ENCODE measurements around the gene CD93.

The CD93 gene

DNA sequence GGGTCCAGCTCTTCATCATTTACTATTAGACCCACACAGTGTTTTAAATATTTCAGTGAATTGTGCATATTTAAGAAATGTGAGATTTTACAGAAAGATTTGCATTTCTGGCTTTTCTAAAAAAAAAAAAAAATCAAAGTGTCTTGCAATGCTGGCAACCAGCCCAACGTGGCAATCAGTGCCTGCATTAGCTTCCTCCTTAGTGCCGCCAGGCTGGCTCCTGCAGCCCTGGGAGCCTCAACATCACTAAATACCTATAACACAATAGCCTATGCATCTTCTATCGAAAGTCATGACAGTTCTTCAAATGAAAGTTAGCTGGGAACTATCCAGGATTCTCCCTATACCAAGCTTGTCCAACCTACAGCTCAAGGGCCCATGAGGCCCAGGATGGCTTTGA is 9.4 kb upstream of the CD93 start:
- no peak for TF ChIP-seq POLR2AphosphoS5 (IDR thresholded peaks at IDR 0.05; ENCODE audit: low read depth, low read length)
- TF ChIP-seq, protein P1, sequence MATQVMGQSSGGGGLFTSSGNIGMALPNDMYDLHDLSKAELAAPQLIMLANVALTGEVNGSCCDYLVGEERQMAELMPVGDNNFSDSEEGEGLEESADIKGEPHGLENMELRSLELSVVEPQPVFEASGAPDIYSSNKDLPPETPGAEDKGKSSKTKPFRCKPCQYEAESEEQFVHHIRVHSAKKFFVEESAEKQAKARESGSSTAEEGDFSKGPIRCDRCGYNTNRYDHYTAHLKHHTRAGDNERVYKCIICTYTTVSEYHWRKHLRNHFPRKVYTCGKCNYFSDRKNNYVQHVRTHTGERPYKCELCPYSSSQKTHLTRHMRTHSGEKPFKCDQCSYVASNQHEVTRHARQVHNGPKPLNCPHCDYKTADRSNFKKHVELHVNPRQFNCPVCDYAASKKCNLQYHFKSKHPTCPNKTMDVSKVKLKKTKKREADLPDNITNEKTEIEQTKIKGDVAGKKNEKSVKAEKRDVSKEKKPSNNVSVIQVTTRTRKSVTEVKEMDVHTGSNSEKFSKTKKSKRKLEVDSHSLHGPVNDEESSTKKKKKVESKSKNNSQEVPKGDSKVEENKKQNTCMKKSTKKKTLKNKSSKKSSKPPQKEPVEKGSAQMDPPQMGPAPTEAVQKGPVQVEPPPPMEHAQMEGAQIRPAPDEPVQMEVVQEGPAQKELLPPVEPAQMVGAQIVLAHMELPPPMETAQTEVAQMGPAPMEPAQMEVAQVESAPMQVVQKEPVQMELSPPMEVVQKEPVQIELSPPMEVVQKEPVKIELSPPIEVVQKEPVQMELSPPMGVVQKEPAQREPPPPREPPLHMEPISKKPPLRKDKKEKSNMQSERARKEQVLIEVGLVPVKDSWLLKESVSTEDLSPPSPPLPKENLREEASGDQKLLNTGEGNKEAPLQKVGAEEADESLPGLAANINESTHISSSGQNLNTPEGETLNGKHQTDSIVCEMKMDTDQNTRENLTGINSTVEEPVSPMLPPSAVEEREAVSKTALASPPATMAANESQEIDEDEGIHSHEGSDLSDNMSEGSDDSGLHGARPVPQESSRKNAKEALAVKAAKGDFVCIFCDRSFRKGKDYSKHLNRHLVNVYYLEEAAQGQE (IDR thresholded peaks at IDR 0.05; ENCODE audit: insufficient read depth in 1 of 2, low read depth in 2 of 2, low read length in 2 of 2) = no peak
- no peak for TF ChIP-seq SIN3A (IDR thresholded peaks at IDR 0.05; ENCODE audit: borderline replicate concordance, insufficient read depth, low read length)
- no peak for TF ChIP-seq FOXP2 (optimal IDR thresholded peaks at IDR 0.05; ENCODE audit: borderline replicate concordance, extremely low read depth, extremely low read length, insufficient read depth)
- no peak for TF ChIP-seq TAF1 (IDR thresholded peaks at IDR 0.05; ENCODE audit: borderline replicate concordance, insufficient read depth, low read length)

DNA sequence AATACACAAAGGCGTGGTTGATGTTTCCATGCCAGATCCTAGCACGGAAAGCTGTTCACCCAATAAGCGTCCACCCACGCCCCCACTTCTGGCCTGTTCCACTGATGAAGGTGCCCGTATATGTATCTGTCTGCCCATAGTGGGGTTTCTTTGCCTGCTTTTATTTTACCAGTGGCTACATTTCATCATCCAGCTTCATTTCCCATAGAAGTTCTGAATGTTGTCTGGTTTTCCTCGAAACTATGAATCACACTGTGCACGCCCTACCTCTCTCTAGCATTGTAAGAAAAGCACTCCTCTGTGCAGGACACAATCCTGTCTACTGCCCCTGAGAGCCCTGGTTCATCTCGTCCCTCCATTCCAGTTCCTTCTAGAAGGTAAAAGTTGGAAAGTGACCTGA is 8.8 kb upstream of the CD93 start:
- TF ChIP-seq SIN3A (IDR thresholded peaks at IDR 0.05; ENCODE audit: borderline replicate concordance, insufficient read depth, low read length) = no peak
- no peak for TF ChIP-seq FOXP2 (optimal IDR thresholded peaks at IDR 0.05; ENCODE audit: borderline replicate concordance, extremely low read depth, extremely low read length, insufficient read depth)
- no peak for TF ChIP-seq POLR2AphosphoS5 (IDR thresholded peaks at IDR 0.05; ENCODE audit: low read depth, low read length)
- TF ChIP-seq, protein P1 (IDR thresholded peaks at IDR 0.05; ENCODE audit: insufficient read depth in 1 of 2, low read depth in 2 of 2, low read length in 2 of 2) = no peak
- no peak for TF ChIP-seq TAF1 (IDR thresholded peaks at IDR 0.05; ENCODE audit: borderline replicate concordance, insufficient read depth, low read length)

DNA sequence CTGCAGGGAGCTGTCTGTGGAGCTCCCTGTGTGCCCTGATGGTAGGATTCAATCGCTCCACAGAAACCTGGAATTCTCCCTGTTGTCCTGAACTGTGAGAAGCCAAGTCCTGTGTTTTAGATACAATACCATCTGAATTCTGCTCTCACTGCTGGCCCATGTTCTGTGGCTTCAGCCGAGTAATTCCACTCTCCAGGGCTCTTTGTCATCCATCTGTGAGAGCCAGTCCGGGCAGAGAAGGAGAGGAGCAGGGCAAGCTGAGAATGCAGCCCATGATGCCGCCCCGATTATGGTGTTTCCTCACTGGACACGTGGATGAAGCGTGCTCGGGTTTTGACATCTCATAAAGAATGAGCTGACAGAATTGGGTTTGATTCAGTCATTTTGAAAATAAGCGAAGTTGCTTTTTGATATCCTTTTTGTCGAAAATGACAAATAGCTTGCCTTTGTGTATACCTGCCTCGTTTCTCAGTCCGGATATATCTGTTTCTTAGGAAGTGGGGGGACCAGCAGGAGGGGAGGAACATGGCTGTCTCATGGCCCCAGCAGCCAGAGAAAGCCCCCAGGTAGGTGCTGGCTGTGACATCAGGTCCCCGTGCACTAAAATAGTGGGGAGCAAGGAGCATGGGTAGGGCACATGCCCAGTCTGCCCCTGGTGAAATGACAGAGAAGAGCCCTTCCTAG is 8.2 kb upstream of the CD93 start:
- TF ChIP-seq TAF1 (IDR thresholded peaks at IDR 0.05; ENCODE audit: borderline replicate concordance, insufficient read depth, low read length) (no peak), SIN3A (IDR thresholded peaks at IDR 0.05; ENCODE audit: borderline replicate concordance, insufficient read depth, low read length) (no peak), POLR2AphosphoS5 (IDR thresholded peaks at IDR 0.05; ENCODE audit: low read depth, low read length) (no peak), FOXP2 (optimal IDR thresholded peaks at IDR 0.05; ENCODE audit: borderline replicate concordance, extremely low read depth, extremely low read length, insufficient read depth) (no peak)
- TF ChIP-seq, protein P1 (IDR thresholded peaks at IDR 0.05; ENCODE audit: insufficient read depth in 1 of 2, low read depth in 2 of 2, low read length in 2 of 2) = no peak

DNA sequence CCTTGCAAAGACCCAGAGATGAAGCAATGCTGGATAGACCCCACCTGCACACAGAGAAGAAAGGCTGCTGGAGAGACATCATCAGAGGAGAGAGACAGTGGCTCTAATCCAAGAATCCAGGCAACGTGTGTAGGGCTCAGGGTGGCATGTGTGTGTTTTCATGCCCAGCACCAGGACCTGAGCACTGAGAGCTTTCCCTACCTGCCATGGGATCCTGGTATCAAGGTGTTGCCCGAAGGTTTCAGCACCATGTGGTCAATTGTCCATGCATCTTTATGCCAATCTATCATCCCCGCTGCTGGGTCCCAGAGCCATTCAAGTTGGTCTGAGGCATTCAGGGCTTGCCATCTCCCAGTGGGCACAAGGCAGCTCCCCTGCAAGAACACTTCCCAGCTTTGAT is 7.5 kb upstream of the CD93 start:
- TF ChIP-seq TAF1 (IDR thresholded peaks at IDR 0.05; ENCODE audit: borderline replicate concordance, insufficient read depth, low read length) (no peak), SIN3A (IDR thresholded peaks at IDR 0.05; ENCODE audit: borderline replicate concordance, insufficient read depth, low read length) (no peak), FOXP2 (optimal IDR thresholded peaks at IDR 0.05; ENCODE audit: borderline replicate concordance, extremely low read depth, extremely low read length, insufficient read depth) (no peak), POLR2AphosphoS5 (IDR thresholded peaks at IDR 0.05; ENCODE audit: low read depth, low read length) (no peak)
- TF ChIP-seq, protein P1 (IDR thresholded peaks at IDR 0.05; ENCODE audit: insufficient read depth in 1 of 2, low read depth in 2 of 2, low read length in 2 of 2) = no peak
